HFF-Myc (cell line): ENCODE results near the gene MXD1.

ENCODE experiments used
- DNase-seq: peaks from one replicate; pipeline ENCODE4 v3.0.0-alpha.2; 2011; ENCODE audit warnings: low read depth; ENCODE audit errors: extremely low read depth
- H3K4me3 ChIP-seq: replicated peaks from 2 replicates; pipeline ENCODE4 v1.5.1; 2011; ENCODE audit warnings: low read depth, mild to moderate bottlenecking, control low read depth, low read length
- TF ChIP-seq, protein P1 (sequence below): IDR thresholded peaks from 2 replicates; pipeline ENCODE4 v1.5.1; 2012; ENCODE audit warnings: mild to moderate bottlenecking, low read depth, low read length, control low read depth; ENCODE audit errors: missing control alignments

MXD1 gene

GRCh38 chr2:69986691-69987090 is 71.8 kb downstream of the MXD1 start:
- TF ChIP-seq, protein P1, sequence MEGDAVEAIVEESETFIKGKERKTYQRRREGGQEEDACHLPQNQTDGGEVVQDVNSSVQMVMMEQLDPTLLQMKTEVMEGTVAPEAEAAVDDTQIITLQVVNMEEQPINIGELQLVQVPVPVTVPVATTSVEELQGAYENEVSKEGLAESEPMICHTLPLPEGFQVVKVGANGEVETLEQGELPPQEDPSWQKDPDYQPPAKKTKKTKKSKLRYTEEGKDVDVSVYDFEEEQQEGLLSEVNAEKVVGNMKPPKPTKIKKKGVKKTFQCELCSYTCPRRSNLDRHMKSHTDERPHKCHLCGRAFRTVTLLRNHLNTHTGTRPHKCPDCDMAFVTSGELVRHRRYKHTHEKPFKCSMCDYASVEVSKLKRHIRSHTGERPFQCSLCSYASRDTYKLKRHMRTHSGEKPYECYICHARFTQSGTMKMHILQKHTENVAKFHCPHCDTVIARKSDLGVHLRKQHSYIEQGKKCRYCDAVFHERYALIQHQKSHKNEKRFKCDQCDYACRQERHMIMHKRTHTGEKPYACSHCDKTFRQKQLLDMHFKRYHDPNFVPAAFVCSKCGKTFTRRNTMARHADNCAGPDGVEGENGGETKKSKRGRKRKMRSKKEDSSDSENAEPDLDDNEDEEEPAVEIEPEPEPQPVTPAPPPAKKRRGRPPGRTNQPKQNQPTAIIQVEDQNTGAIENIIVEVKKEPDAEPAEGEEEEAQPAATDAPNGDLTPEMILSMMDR: no peak
- H3K4me3 ChIP-seq: no peak overlapping the region
- DNase-seq: no peak

GRCh38 chr2:69988086-69988635 is 73.3 kb downstream of the MXD1 start:
- no peak overlapping the region for H3K4me3 ChIP-seq
- TF ChIP-seq, protein P1: no peak
- no peak for DNase-seq

DNA sequence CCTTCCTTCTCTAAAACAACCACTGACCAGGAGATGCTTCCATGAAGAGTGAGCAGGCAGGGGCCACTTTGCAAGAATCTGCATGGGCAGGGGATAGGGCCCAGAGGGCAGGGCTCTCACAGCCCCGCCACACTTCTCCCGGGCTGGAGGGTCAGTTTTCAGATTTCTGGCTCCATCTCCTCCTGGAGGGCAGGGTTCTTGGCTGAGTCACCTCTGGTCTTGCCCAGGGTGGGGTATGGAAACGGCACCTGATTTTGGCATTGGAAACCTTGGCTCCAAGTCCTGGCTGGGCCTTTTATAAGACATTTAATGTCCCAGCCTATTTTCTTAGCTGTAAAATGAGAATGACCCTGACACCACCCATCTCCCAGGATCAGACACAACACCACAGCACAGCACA is 74.1 kb downstream of the MXD1 start:
- no peak overlapping the region for H3K4me3 ChIP-seq
- TF ChIP-seq, protein P1: no peak

GRCh38 chr2:69989441-69990105 is 74.7 kb downstream of the MXD1 start:
- no peak for DNase-seq
- H3K4me3 ChIP-seq: no peak overlapping the region
- TF ChIP-seq, protein P1: no peak

More for the DNA sequence above, 74.1 kb downstream of the MXD1 start:
- no peak for DNase-seq
